CD4-positive, CD25-positive, alpha-beta regulatory T cell (primary cell): ENCODE data around the gene ANKRD33B. TPM values are rescaled to one million over a fixed set of nuclear protein-coding genes. Genes with fewer than 3 reads are reported as not detected.
A peak's percentile ranks its signal among the peaks of the same experiment; 100 is the strongest.
"Not testable (repeated sequence)": the region's sequence is repeated elsewhere in the genome, so short reads cannot be mapped to it uniquely, and the experiment has no call there.

Experiments
- ATAC-seq, 2 donors: fragments of 150-1000 bp; cut with Tn5 transposase; one replicate each; pipeline ENCODE4 v1.10.0; 2021; ENCODE audit warnings: low read depth in 2 of 2, moderate number of reproducible peaks in 2 of 2, moderate library complexity in 1 of 2
- DNase-seq, 3 donors: peaks; one replicate each; pipeline versions ENCODE4 v3.0.0 to v3.0.0-alpha.2; 2012 to 2022; ENCODE audit warnings: mixed read lengths in 1 of 3
- H3K27ac ChIP-seq: one replicate; pipeline ENCODE4 v1.7.0; 2013; ENCODE audit warnings: mild to moderate bottlenecking, low read length; ENCODE audit not compliant: insufficient read depth, poor library complexity, severe bottlenecking
- H3K27me3 ChIP-seq: one replicate; pipeline ENCODE4 v1.7.0; 2013; ENCODE audit warnings: low read length; ENCODE audit not compliant: control insufficient read depth, insufficient read depth
- H3K36me3 ChIP-seq: one replicate; pipeline ENCODE4 v1.7.0; 2013; ENCODE audit warnings: mild to moderate bottlenecking, low read length, moderate library complexity; ENCODE audit not compliant: control insufficient read depth, insufficient read depth
- H3K4me1 ChIP-seq: 2 replicates; pipeline ENCODE4 v1.7.0; 2013; ENCODE audit warnings: mild to moderate bottlenecking, low read length; ENCODE audit not compliant: insufficient read depth, control insufficient read depth, poor library complexity, severe bottlenecking
- H3K4me3 ChIP-seq: one replicate; pipeline ENCODE4 v1.7.0; 2013; ENCODE audit warnings: low read depth, mild to moderate bottlenecking, low read length, moderate library complexity
- H3K9me3 ChIP-seq, 2 experiments: 1 replicate in 1 of 2; 2 replicates in 1 of 2; pipeline ENCODE4 v1.7.0; 2013; ENCODE audit warnings: low read length in 2 of 2, mild to moderate bottlenecking in 1 of 2, moderate library complexity in 1 of 2; ENCODE audit not compliant: control insufficient read depth in 2 of 2
- H3K27ac Mint-ChIP-seq, 3 donors: one replicate each; pipeline ENCODE4 v1.8.0; 2020 to 2022; ENCODE audit warnings: mild to moderate bottlenecking in 3 of 3, mixed read lengths in 3 of 3, moderate library complexity in 2 of 3
- H3K27me3 Mint-ChIP-seq: one replicate; pipeline ENCODE4 v1.8.0; 2022; ENCODE audit warnings: mild to moderate bottlenecking, mixed read lengths
- H3K36me3 Mint-ChIP-seq: one replicate; pipeline ENCODE4 v1.8.0; 2020; ENCODE audit warnings: mixed read lengths
- H3K4me1 Mint-ChIP-seq, 4 donors: one replicate each; pipeline ENCODE4 v1.8.0; 2020 to 2022; ENCODE audit warnings: mixed read lengths in 4 of 4, mild to moderate bottlenecking in 1 of 4
- H3K4me3 Mint-ChIP-seq, 4 donors: one replicate each; pipeline ENCODE4 v1.8.0; 2020 to 2022; ENCODE audit warnings: mild to moderate bottlenecking in 4 of 4, mixed read lengths in 4 of 4, moderate library complexity in 3 of 4
- H3K9me3 Mint-ChIP-seq, 7 donors: one replicate each; pipeline ENCODE4 v1.8.0; 2020 to 2022; ENCODE audit warnings: mixed read lengths in 7 of 7, mild to moderate bottlenecking in 3 of 7, moderate library complexity in 2 of 7
- polyA plus RNA-seq, 4 donors: library from polyadenylated mRNA; unstranded; fragments of 300-500 nt; fragmentation: Illumina TruSeq; gene quantifications; one replicate each; pipeline ENCODE4 v1.2.3, GENCODE V29; 2021
- total RNA-seq: library from RNA; stranded (reverse); gene quantifications from one replicate; pipeline ENCODE4 v1.2.3, GENCODE V29; 2022

ANKRD33B gene
- total and polyA plus RNA-seq, 5 donors from 2014 or later = 0.25 to 6.6 (median 0.33) TPM

- no peaks in the 10 kb centered on the region for H3K9me3 ChIP-seq
- no peak overlapping the region for H3K27ac Mint-ChIP-seq
- H3K4me3 ChIP-seq = no peak overlapping the region
- ATAC-seq (no peak), DNase-seq (no peak)
- peaks cover 9 to 25% (median 22%) of the 10 kb centered on the region in 4 donors for H3K4me1 Mint-ChIP-seq
- no peaks in the 10 kb centered on the region for H3K36me3 ChIP-seq
- H3K27ac ChIP-seq = no peak overlapping the region
- H3K36me3 Mint-ChIP-seq = no peaks in the 10 kb centered on the region
- no peaks in the 10 kb centered on the region for H3K27me3 Mint-ChIP-seq
- no peaks in the 10 kb centered on the region for H3K9me3 Mint-ChIP-seq
- H3K4me3 Mint-ChIP-seq = no peak overlapping the region
- no peaks in the 10 kb centered on the region for H3K27me3 ChIP-seq
- peaks cover 20% of the 10 kb centered on the region for H3K4me1 ChIP-seq
These were observed 41.1 kb downstream of the ANKRD33B start for GRCh38 chr5:10604975-10605374.

- not testable (repeated sequence) for H3K9me3 ChIP-seq, H3K36me3 ChIP-seq, H3K27me3 ChIP-seq, H3K36me3 Mint-ChIP-seq, H3K4me3 Mint-ChIP-seq, ATAC-seq, H3K4me1 ChIP-seq, H3K27ac ChIP-seq, H3K27me3 Mint-ChIP-seq, H3K9me3 Mint-ChIP-seq, DNase-seq, H3K4me3 ChIP-seq
- Mint-ChIP-seq H3K4me1 (peaks cover 9 to 21% (median 19%) of the 10 kb centered on the region in 4 donors), H3K27ac (peak overlapping the region in 1 of 3 donors; percentile 77)
These were observed 42.8 kb downstream of the ANKRD33B start for GRCh38 chr5:10606632-10607022.

GRCh38 chr5:10607023-10607665, 43.3 kb downstream of the ANKRD33B start:
- ATAC-seq (peak; percentile 39 to 50), DNase-seq (peak in 1 of 3 donors; percentile 64)
- Histone ChIP-seq H3K27ac (no peak overlapping the region), H3K4me1 (peaks cover 6% of the 10 kb centered on the region), H3K4me3 (peak overlapping the region; percentile 26), H3K9me3 (no peaks in the 10 kb centered on the region), H3K36me3 (no peaks in the 10 kb centered on the region), H3K27me3 (no peaks in the 10 kb centered on the region)
- no peaks in the 10 kb centered on the region for H3K36me3 Mint-ChIP-seq
- peak overlapping the region in 2 of 4 donors; percentile 50 to 72 for H3K4me3 Mint-ChIP-seq
- H3K4me1 Mint-ChIP-seq = peaks cover 9 to 20% (median 19%) of the 10 kb centered on the region in 4 donors
- peak overlapping the region in 1 of 3 donors; percentile 77 for H3K27ac Mint-ChIP-seq
- H3K27me3 Mint-ChIP-seq = no peaks in the 10 kb centered on the region
- H3K9me3 Mint-ChIP-seq = peaks cover 0 to 1% (median 0%) of the 10 kb centered on the region in 7 donors

GRCh38 chr5:10607666-10608073, 43.8 kb downstream of the ANKRD33B start:
- no peaks in the 10 kb centered on the region for H3K27me3 ChIP-seq
- Mint-ChIP-seq H3K27ac (no peak overlapping the region), H3K36me3 (no peaks in the 10 kb centered on the region), H3K4me1 (peaks cover 9 to 20% (median 19%) of the 10 kb centered on the region in 4 donors), H3K4me3 (peak overlapping the region in 1 of 4 donors; percentile 6), H3K9me3 (peaks cover 0 to 1% (median 0%) of the 10 kb centered on the region in 7 donors), H3K27me3 (no peaks in the 10 kb centered on the region)
- H3K4me1 ChIP-seq = peaks cover 6% of the 10 kb centered on the region
- DNase-seq (peak in 1 of 3 donors; percentile 46), ATAC-seq (peak; percentile 25 to 38)
- H3K36me3 ChIP-seq = no peaks in the 10 kb centered on the region
- no peak overlapping the region for H3K27ac ChIP-seq
- peak overlapping the region; percentile 26 for H3K4me3 ChIP-seq
- H3K9me3 ChIP-seq = no peaks in the 10 kb centered on the region

- H3K4me1 ChIP-seq, H3K27ac ChIP-seq: not testable (repeated sequence)
These were observed 44.2 kb downstream of the ANKRD33B start for GRCh38 chr5:10608081-10608480.

GRCh38 chr5:10610058-10610457, 46.2 kb downstream of the ANKRD33B start:
- H3K4me1 Mint-ChIP-seq = peaks cover 9 to 22% (median 20%) of the 10 kb centered on the region in 4 donors
- H3K9me3 Mint-ChIP-seq = peaks cover 0 to 1% (median 0%) of the 10 kb centered on the region in 7 donors
- Histone ChIP-seq H3K4me3 (no peak overlapping the region), H3K4me1 (peaks cover 6% of the 10 kb centered on the region), H3K36me3 (no peaks in the 10 kb centered on the region), H3K9me3 (no peaks in the 10 kb centered on the region), H3K27ac (no peak overlapping the region), H3K27me3 (no peaks in the 10 kb centered on the region)
- no peaks in the 10 kb centered on the region for H3K27me3 Mint-ChIP-seq
- peak overlapping the region in 1 of 3 donors; percentile 26 for H3K27ac Mint-ChIP-seq
- no peaks in the 10 kb centered on the region for H3K36me3 Mint-ChIP-seq
- H3K4me3 Mint-ChIP-seq = no peak overlapping the region
- DNase-seq (no peak), ATAC-seq (no peak)

More at GRCh38 chr5:10608081-10608480, 44.2 kb downstream of the ANKRD33B start:
- H3K4me3 ChIP-seq, H3K27ac Mint-ChIP-seq, H3K27me3 ChIP-seq, H3K9me3 Mint-ChIP-seq, H3K36me3 ChIP-seq, DNase-seq, H3K4me3 Mint-ChIP-seq, H3K27me3 Mint-ChIP-seq, H3K36me3 Mint-ChIP-seq, H3K9me3 ChIP-seq, ATAC-seq: not testable (repeated sequence)
- peaks cover 9 to 22% (median 20%) of the 10 kb centered on the region in 4 donors for H3K4me1 Mint-ChIP-seq

- no peak overlapping the region for H3K27ac ChIP-seq
- DNase-seq = no peak
- ATAC-seq = no peak
- H3K27me3 ChIP-seq = no peaks in the 10 kb centered on the region
- H3K9me3 ChIP-seq = no peaks in the 10 kb centered on the region
- peaks cover 6% of the 10 kb centered on the region for H3K4me1 ChIP-seq
- H3K4me3 ChIP-seq = no peak overlapping the region
- H3K4me3 Mint-ChIP-seq = peak overlapping the region in 1 of 4 donors; percentile 39
- H3K36me3 Mint-ChIP-seq = no peaks in the 10 kb centered on the region
- no peaks in the 10 kb centered on the region for H3K36me3 ChIP-seq
- peaks cover 9 to 22% (median 18%) of the 10 kb centered on the region in 4 donors for H3K4me1 Mint-ChIP-seq
- peak overlapping the region in 1 of 3 donors; percentile 36 for H3K27ac Mint-ChIP-seq
- no peaks in the 10 kb centered on the region for H3K27me3 Mint-ChIP-seq
- H3K9me3 Mint-ChIP-seq = peaks cover 0 to 1% (median 0%) of the 10 kb centered on the region in 7 donors
These were observed 47.4 kb downstream of the ANKRD33B start for GRCh38 chr5:10611290-10611689.

GRCh38 chr5:10612251-10612650, 48.4 kb downstream of the ANKRD33B start:
- H3K4me1 ChIP-seq = peaks cover 4% of the 10 kb centered on the region
- H3K9me3 Mint-ChIP-seq = peaks cover 0 to 1% (median 0%) of the 10 kb centered on the region in 7 donors
- no peak for ATAC-seq
- no peaks in the 10 kb centered on the region for H3K27me3 Mint-ChIP-seq
- H3K9me3 ChIP-seq = no peaks in the 10 kb centered on the region
- H3K4me3 ChIP-seq = no peak overlapping the region
- H3K36me3 ChIP-seq = no peaks in the 10 kb centered on the region
- no peak for DNase-seq
- no peak overlapping the region for H3K27ac ChIP-seq
- peaks cover 4 to 17% (median 14%) of the 10 kb centered on the region in 4 donors for H3K4me1 Mint-ChIP-seq
- H3K27me3 ChIP-seq = no peaks in the 10 kb centered on the region
- peak overlapping the region in 2 of 3 donors; percentile 9 to 36 for H3K27ac Mint-ChIP-seq
- no peak overlapping the region for H3K4me3 Mint-ChIP-seq
- no peaks in the 10 kb centered on the region for H3K36me3 Mint-ChIP-seq
